Progenitor cell of endocrine pancreas (in vitro differentiated cells): ENCODE measurements around the gene MEOX1. TPM values are rescaled to one million over a fixed set of nuclear protein-coding genes. Genes with fewer than 3 reads are reported as not detected.

ENCODE experiments used
- DNase-seq: peaks from one replicate; pipeline ENCODE4 v3.0.0; 2021; ENCODE audit warnings: low spot score; ENCODE audit not compliant: unreplicated experiment
- H3K27ac Mint-ChIP-seq: 2 replicates; pipeline ENCODE4 v1.8.0; 2021; ENCODE audit warnings: mild to moderate bottlenecking, moderate library complexity, mixed read lengths
- H3K27me3 Mint-ChIP-seq: 2 replicates; pipeline ENCODE4 v1.8.0; 2021; ENCODE audit warnings: mixed read lengths
- H3K36me3 Mint-ChIP-seq: 2 replicates; pipeline ENCODE4 v1.8.0; 2022; ENCODE audit warnings: mixed read lengths; ENCODE audit not compliant: insufficient read depth
- H3K4me1 Mint-ChIP-seq: 2 replicates; pipeline ENCODE4 v1.8.0; 2021; ENCODE audit warnings: low read depth, mixed read lengths
- H3K4me3 Mint-ChIP-seq: 2 replicates; pipeline ENCODE4 v1.8.0; 2021; ENCODE audit warnings: low read depth, mild to moderate bottlenecking, moderate library complexity, mixed read lengths
- H3K9me3 Mint-ChIP-seq: 2 replicates; pipeline ENCODE4 v1.8.0; 2021; ENCODE audit warnings: low read depth, mixed read lengths
- total RNA-seq: library from RNA; stranded (reverse); gene quantifications from 2 replicates; pipeline ENCODE4 v1.2.1, GENCODE V29; 2021
- TF ChIP-seq, protein P1 (sequence below): fragments of 200-600 bp; sonication (generic); IDR thresholded peaks from one replicate; pipeline ENCODE4 v1.5.0; 2021; ENCODE audit warnings: antibody characterized with exemption, mild to moderate bottlenecking; ENCODE audit not compliant: unreplicated experiment

MEOX1 gene
- total RNA-seq, 1 donor from 2014 or later = 1.2 TPM

- peaks cover 6% of the 10 kb centered on the region for H3K4me1 Mint-ChIP-seq
- DNase-seq = no peak
- H3K27me3 Mint-ChIP-seq = peaks cover 3% of the 10 kb centered on the region
- no peak overlapping the region for H3K27ac Mint-ChIP-seq
- no peaks in the 10 kb centered on the region for H3K36me3 Mint-ChIP-seq
- TF ChIP-seq, protein P1, sequence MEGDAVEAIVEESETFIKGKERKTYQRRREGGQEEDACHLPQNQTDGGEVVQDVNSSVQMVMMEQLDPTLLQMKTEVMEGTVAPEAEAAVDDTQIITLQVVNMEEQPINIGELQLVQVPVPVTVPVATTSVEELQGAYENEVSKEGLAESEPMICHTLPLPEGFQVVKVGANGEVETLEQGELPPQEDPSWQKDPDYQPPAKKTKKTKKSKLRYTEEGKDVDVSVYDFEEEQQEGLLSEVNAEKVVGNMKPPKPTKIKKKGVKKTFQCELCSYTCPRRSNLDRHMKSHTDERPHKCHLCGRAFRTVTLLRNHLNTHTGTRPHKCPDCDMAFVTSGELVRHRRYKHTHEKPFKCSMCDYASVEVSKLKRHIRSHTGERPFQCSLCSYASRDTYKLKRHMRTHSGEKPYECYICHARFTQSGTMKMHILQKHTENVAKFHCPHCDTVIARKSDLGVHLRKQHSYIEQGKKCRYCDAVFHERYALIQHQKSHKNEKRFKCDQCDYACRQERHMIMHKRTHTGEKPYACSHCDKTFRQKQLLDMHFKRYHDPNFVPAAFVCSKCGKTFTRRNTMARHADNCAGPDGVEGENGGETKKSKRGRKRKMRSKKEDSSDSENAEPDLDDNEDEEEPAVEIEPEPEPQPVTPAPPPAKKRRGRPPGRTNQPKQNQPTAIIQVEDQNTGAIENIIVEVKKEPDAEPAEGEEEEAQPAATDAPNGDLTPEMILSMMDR = no peak
- H3K4me3 Mint-ChIP-seq = no peak overlapping the region
- H3K9me3 Mint-ChIP-seq = no peaks in the 10 kb centered on the region
Measured at GRCh38 chr17:43619705-43620104, 42.0 kb downstream of the MEOX1 start.

DNA sequence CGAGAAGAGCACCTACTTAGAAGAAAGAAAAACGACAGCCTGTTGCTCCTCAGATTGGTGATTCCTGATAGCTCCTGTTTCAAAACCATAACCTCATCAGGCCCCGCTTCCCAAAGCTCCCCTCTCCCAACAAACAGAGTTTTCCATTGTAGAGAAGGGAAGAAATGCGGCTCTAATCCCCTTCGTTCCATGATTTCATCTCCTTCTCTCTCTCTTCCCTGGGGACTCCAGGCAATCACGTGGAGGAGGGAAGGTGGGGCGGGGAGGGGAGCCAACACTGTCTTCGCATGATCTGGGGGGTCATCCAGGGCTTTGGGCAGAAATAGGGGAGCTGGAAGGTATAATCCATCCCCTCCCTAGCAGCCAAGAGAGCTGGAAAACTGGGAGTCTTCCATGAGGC, 43.4 kb downstream of the MEOX1 start:
- peaks cover 6% of the 10 kb centered on the region for H3K4me1 Mint-ChIP-seq
- peaks cover 7% of the 10 kb centered on the region for H3K27me3 Mint-ChIP-seq
- no peaks in the 10 kb centered on the region for H3K36me3 Mint-ChIP-seq
- no peaks in the 10 kb centered on the region for H3K9me3 Mint-ChIP-seq
- TF ChIP-seq, protein P1 = no peak
- no peak for DNase-seq
- H3K4me3 Mint-ChIP-seq = no peak overlapping the region
- H3K27ac Mint-ChIP-seq = no peak overlapping the region

DNA sequence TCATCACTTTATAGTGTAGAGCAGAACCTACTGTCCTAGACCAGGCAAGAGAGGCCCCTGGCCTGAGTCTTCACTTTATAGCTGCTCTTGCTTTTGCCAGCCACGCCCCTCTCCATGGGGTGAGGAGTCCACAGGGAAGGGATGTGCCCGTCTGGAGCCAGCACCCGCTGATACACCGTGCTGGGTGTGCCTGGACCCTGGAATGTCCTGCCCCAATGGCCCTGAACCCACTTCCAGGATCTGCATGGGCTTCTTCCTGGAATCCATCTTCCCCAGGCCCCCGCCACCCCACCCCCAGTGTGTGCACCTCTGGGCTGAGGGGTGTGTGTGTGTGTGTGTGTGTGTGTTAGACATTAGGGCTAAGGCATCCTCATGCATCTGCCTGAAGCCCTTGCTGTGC, 44.9 kb downstream of the MEOX1 start:
- H3K9me3 Mint-ChIP-seq = no peaks in the 10 kb centered on the region
- no peak for DNase-seq
- H3K4me1 Mint-ChIP-seq = peaks cover 6% of the 10 kb centered on the region
- H3K27ac Mint-ChIP-seq = no peak overlapping the region
- H3K27me3 Mint-ChIP-seq = peaks cover 7% of the 10 kb centered on the region
- H3K36me3 Mint-ChIP-seq = peaks cover 2% of the 10 kb centered on the region
- TF ChIP-seq, protein P1 = no peak
- H3K4me3 Mint-ChIP-seq = no peak overlapping the region

DNA sequence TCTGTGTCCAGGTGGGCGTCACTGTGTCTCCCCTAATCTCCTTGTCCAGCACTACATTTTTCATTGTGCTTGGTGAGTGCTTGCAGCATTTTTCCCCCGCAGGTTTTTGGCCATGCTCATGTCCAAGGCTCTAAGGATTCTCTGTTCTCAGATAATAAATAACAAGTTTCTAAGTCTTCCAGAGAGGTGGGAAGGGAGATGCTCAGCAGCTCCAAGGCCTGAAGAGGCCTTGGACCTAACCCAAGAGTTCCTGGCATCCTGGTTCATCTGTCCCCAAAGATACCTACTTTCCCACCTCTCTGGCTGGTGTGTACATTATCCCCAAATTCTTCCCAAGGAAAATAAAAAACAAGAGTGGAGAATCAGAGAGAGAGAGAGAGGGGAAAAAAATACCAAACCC, 45.3 kb downstream of the MEOX1 start:
- Mint-ChIP-seq H3K4me3 (no peak overlapping the region), H3K9me3 (no peaks in the 10 kb centered on the region), H3K36me3 (peaks cover 2% of the 10 kb centered on the region), H3K4me1 (peaks cover 6% of the 10 kb centered on the region), H3K27me3 (peaks cover 7% of the 10 kb centered on the region), H3K27ac (no peak overlapping the region)
- DNase-seq = no peak
- TF ChIP-seq, protein P1 = no peak

- Mint-ChIP-seq H3K27me3 (peaks cover 7% of the 10 kb centered on the region), H3K9me3 (no peaks in the 10 kb centered on the region), H3K27ac (no peak overlapping the region), H3K4me1 (peaks cover 6% of the 10 kb centered on the region), H3K4me3 (no peak overlapping the region), H3K36me3 (peaks cover 2% of the 10 kb centered on the region)
- TF ChIP-seq, protein P1 = no peak
- DNase-seq = no peak
Measured at GRCh38 chr17:43616029-43616351, 45.7 kb downstream of the MEOX1 start.
